HG03064 (cell line): ENCODE measurements around the gene SPDYE16.
"Not testable (repeated sequence)": the region's sequence is repeated elsewhere in the genome, so short reads cannot be mapped to it uniquely, and the experiment has no call there.

ENCODE experiments used
- ATAC-seq: cut with Tn5 transposase; IDR thresholded peaks from one replicate; pipeline ENCODE4 v1.9.1; 2021; ENCODE audit warnings: low read depth; ENCODE audit not compliant: unreplicated experiment

The SPDYE16 gene

GRCh38 chr7:76505168-76506080 is 37.7 kb downstream of the SPDYE16 start:
- ATAC-seq: no peak

- not testable (repeated sequence) for ATAC-seq
Observed at GRCh38 chr7:76504351-76505167, 38.5 kb downstream of the SPDYE16 start.

GRCh38 chr7:76503244-76503643 is 39.9 kb downstream of the SPDYE16 start:
- not testable (repeated sequence) for ATAC-seq

GRCh38 chr7:76502836-76503235 is 40.3 kb downstream of the SPDYE16 start:
- ATAC-seq: not testable (repeated sequence)

- not testable (repeated sequence) for ATAC-seq
Observed at GRCh38 chr7:76502224-76502623, 40.9 kb downstream of the SPDYE16 start.

- not testable (repeated sequence) for ATAC-seq
Observed at GRCh38 chr7:76499924-76500241, 43.2 kb downstream of the SPDYE16 start.

GRCh38 chr7:76499201-76499923 is 43.7 kb downstream of the SPDYE16 start:
- not testable (repeated sequence) for ATAC-seq

- ATAC-seq: not testable (repeated sequence)
Observed at GRCh38 chr7:76498583-76499200, 44.4 kb downstream of the SPDYE16 start.

- not testable (repeated sequence) for ATAC-seq
Observed at GRCh38 chr7:76497918-76498582, 45.0 kb downstream of the SPDYE16 start.

- not testable (repeated sequence) for ATAC-seq
Observed at GRCh38 chr7:76495717-76496116, 47.4 kb downstream of the SPDYE16 start.

- not testable (repeated sequence) for ATAC-seq
Observed at GRCh38 chr7:76492139-76492538, 51.0 kb downstream of the SPDYE16 start.

GRCh38 chr7:76487969-76488368 is 55.1 kb downstream of the SPDYE16 start:
- not testable (repeated sequence) for ATAC-seq

- peak; percentile 99 for ATAC-seq
Observed at GRCh38 chr7:76486618-76487017, 56.5 kb downstream of the SPDYE16 start.

GRCh38 chr7:76485822-76486610 is 57.1 kb downstream of the SPDYE16 start:
- ATAC-seq: peak; percentile 9

- ATAC-seq: not testable (repeated sequence)
Observed at GRCh38 chr7:76484456-76484855, 58.6 kb downstream of the SPDYE16 start.

- ATAC-seq: not testable (repeated sequence)
Observed at GRCh38 chr7:76483081-76483480, 60.0 kb downstream of the SPDYE16 start.

- ATAC-seq: not testable (repeated sequence)
Observed at GRCh38 chr7:76482660-76483059, 60.4 kb downstream of the SPDYE16 start.
